ENCODE data around the gene EFCC1.

Gene EFCC1

GRCh38 chr3:129001101-129001805, at the start of gene EFCC1:
Gene EFCC1, plus strand, starts transcription at chr3:129001304. Its CDS starts 325 bp downstream, at chr3:129001629.
- no peak for DNase-seq (ENCODE audit: low read depth in 3 of 3)

DNA sequence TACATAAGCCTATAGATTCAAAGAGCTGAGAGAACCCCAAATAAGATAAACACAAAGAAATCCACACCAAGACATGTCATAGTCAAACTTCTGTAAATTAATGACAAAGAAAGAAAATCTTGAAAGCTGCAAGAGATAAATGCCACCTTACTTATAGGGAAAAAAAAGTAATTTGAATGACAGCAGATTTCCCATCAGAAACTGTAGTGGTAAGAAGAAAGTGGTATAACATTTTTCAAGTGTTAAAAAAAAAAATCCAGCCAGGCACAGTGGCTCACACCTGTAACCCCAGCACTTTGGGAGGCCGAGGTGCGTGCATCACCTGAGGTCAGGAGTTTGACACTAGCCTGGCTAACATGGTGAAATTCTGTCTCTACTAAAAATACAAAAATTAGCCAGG, 44.7 kb upstream of the EFCC1 start:
- DNase-seq (ENCODE audit: low read depth in 3 of 3): no peak

DNA sequence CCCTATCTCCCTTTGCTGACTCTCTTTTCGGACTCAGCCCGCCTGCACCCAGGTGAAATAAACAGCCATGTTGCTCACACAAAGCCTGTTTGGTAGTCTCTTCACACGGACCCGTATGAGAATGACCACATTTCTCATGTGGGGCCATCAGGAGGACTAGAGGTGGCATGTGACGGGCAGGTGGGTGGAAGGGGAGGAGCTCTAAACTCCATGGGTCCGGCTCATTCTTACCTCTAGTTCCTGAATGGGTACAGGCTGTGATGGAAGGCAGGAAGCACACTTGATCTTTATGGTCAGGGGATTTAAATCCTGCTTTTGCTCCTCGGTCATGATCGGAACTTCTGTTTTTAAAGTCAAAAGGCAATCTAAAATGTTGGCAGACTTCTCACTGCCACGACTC, 35.8 kb upstream of the EFCC1 start:
- no peak for DNase-seq (ENCODE audit: low read depth in 3 of 3)

DNA sequence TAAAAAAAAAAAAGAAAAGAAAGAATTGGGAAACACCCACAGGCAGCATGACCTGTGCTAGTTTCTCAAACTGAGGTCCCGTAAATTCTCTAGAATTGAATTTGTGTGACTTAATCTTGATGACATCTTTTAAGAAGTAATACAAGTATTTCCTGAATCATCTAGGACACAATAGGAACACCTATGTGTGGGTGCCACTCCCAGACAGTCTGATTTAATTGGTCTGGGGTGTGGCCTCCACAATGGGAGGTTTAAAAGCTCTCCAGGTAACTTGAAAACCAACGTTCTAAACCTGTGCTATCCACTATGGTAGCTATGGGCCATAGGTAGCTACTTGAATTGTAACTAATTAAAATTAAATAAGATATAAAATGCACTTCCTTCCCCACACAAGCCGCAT, 35.3 kb upstream of the EFCC1 start:
- DNase-seq (ENCODE audit: low read depth in 3 of 3): no peak

DNA sequence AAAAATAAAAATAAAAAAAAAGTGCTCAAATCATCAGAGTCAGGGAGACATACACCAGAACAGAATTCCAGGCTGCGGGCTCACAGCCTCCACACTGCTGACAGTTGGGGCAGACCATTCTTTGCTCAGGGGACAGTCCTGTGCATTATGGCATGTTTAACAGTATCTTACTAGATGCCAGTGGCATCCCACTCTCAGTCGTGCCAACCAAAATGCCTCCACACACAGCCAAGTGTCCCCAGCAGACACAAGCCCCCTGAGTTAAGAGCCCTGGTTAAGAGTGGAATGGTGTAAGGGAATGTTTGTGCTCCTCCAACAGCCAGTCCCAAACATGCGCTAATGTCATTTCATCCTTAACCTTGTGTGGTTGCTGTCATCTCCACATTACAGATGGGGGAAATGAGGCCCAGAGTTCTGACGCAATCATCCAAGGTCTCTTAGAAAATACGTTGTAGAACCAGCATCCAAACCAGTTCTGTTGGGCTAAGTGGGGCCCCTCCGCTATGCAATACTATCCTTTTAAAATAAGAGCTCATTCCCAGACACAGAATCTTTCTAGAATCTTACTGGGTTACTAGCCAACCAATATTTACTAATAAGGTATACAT, 33.3 kb upstream of the EFCC1 start:
- no peak for DNase-seq (ENCODE audit: low read depth in 3 of 3)

DNA sequence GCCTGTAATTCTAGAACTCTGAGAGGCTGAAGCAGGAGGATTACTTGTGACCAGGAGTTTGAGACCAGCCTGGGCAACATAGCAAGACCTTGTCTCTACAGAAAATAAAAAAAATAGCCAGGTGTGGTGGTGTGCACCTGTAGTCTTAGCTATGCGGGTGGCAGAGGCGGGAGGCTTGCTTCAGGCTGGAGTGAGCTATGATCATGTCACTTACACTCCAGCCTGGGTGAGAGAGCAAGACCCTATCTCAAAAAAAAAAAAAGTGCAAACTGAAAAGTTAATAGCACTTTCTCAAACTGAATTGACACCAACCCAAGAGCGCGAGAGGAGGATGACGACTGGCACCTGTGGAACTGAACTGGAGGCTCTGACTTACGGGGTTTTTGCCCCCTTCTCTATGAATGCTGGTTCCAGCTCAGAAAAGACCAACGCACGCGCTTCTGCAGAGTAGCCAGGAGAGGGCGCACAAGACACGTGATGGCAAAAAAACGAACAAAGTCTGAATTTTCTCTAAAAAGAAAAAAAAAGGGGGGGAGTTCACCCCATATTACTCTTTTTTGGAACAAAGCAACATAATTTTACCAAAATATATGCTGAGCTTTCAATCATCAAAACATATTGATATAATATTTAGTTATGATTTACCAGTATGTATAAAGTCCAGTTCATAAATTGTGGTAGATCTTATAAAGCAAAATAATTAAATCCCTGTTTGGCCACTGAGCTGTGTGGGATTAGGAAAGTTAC, 30.9 kb upstream of the EFCC1 start:
- DNase-seq (ENCODE audit: low read depth in 3 of 3): peak; percentile 36 to 53 (median 46)

GRCh38 chr3:128970740-128971047, 30.4 kb upstream of the EFCC1 start:
- DNase-seq (ENCODE audit: low read depth in 3 of 3): no peak

GRCh38 chr3:128971421-128972100, 29.5 kb upstream of the EFCC1 start:
- no peak for DNase-seq (ENCODE audit: low read depth in 3 of 3)

DNA sequence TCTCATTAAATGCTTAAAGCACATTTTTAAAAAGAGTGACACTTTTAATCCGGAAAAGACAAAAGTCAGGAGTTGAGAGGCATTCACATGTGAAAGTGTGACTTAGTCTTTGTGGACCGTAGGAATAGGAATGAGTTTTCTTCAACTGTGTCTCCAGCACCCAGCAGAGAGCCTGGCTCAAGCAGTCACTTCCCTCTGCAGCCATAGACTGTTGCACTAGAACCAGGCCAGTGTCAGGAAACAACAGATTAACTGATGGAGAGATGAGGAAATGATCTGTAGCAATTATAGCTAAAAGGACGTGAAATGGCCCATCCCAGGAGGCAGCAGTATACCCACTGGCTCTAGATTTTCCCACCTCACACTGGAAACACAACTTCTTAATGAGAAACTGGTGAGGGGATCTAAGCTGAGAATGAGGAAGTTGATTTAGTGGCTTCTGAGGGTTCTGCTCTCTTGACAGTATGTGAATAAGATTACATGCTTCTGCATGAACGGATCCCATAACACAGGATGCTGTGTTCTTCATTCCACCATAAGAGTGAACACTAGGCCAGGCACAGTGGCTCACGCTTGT, 27.0 kb upstream of the EFCC1 start:
- DNase-seq (ENCODE audit: low read depth in 3 of 3): no peak

DNA sequence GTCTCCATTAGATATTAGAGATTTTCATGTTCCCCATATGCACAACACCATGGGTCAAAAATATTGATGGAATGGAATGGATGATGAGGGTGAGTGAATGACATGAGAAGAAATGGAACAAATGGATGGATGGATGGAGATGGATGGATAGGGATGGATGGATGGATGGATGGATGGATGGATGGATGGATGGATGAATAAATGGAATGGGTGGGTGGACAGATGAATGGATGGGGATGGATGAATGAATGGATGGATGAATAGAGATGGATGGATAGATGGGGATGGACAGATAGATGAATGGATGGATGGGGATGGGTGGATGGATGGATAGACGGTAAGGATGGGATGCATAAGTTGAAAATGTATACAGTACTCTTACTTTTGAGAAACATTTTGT, 25.8 kb upstream of the EFCC1 start:
- DNase-seq (ENCODE audit: low read depth in 3 of 3): no peak

DNA sequence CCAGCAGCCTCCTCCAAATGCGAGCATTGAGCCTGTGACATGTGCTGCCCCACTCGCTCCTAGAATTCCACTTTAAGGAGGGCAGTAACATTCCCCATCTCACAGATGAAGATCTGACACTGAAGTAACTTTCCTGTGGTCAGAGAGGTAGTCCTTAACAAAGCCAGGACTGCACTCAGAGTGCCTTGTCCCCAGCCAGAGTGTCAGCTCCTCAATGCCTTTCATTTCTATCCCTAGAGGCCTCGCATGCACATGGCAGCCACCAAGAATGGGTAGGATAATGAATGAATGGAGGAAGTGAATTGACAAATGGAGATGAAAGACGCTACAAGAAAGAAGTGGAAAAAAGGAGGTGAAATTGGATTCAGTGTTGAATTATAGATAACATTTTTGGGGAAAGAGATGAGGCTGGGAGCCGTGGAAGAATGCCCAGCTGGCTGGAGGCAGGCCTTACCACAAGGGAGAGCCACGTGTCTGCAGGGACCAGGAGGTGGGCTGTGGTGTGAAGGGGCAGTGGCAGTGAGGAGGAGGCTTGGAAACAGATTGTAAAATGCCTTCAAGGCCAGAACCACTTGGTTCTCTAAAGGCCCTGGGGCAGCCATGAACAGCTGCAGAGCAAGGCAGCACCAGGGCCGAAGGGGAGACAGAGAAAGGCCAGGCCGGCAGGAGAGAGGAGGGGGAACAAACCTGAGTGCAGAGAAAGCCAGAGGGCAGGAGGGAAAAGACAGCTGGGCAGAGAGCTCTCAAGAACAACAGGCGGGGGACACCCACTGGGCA, 17.6 kb upstream of the EFCC1 start:
- no peak for DNase-seq (ENCODE audit: low read depth in 3 of 3)

GRCh38 chr3:128984596-128984995, 16.5 kb upstream of the EFCC1 start:
- DNase-seq (ENCODE audit: low read depth in 3 of 3): no peak

GRCh38 chr3:128987302-128988100, 13.6 kb upstream of the EFCC1 start:
- no peak for DNase-seq (ENCODE audit: low read depth in 3 of 3)

DNA sequence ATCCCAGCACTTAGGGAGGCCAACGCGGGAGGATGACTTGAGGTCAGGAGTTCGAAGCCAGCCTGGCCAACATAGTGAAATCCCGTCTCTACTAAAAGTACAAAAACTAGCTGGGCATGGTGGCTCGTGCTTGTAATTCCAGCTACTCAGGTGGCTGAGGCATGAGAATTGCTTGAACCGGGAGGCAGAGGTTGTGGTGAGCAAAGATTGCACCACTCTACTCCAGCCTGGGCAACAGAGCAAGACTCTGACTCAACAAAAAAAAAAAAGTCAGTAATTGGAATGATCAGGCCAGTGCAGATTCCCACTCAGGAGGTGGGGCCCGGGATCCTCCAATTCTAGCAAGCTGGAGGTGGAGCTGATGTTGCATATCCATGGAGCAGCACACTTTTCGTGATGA, 12.8 kb upstream of the EFCC1 start:
- DNase-seq (ENCODE audit: low read depth in 3 of 3): no peak

GRCh38 chr3:128991355-128991895, 9.7 kb upstream of the EFCC1 start:
- DNase-seq (ENCODE audit: low read depth in 3 of 3): no peak

DNA sequence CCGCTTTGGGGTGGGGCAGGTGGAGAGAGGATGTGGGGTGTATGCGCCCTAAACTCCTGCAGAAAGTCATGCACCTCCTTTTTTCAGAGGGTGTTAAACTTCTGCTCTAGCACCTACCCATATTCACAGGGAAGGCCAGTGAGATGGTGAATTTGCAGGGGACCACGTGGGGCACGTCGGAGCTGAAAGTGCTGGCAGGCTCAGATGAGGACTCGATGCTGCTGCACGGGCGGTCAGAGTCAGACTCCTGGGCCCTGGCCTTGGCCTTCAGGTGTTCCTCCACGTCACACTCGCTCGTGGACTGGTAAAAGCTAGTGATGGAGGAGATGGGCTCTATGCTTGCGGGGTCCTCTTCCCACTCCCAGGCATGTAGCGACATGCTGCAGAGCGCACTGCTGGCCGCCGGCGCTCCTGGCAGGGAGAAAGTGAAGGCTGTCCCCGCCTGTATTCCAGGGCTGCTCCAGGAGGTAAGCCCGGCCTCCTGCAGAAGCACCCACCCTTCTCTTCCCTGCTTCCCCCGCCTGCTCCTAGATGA, 8.1 kb upstream of the EFCC1 start:
- DNase-seq (ENCODE audit: low read depth in 3 of 3): no peak

DNA sequence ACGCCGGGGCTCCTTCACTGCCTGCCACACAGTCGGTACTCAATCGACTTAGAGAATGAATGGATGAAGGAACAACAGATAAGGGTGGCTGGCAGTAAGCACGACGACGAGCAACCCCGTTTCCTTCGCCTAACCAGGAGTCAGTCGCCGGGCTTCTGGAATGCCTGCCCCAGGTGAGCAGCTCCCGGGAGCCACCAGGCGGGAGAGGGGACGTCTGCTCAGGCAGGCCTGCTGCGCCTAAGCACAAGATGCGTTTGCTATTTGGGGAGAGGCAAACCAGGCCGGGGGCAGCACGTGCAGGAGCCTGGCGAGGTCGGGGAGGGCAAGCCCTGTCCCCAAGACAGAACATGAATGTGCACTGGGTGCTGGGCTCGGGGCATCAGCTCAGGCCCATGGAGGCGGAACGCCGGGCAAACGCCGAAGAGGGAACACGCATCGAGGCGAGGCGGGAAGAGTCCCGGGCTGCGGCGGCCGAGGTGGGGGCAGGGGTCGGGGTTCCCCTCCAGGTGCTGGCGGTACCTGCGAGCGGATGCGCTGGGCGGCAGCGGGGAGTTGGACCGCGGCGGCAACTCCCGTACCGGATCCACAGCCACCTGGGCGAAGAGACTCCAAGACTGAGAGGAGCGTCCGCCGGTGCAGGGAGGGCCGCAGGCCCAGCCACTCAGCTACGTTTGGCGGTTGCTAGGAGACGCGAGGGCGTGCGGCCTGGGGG, 7.5 kb upstream of the EFCC1 start, which contains the start of gene CFAP92:
TSS of gene CFAP92 (minus strand) at position 616 of the 712 bp plus-strand sequence. CDS start 772 bp downstream, outside the sequence.
- DNase-seq (ENCODE audit: low read depth in 3 of 3): peak; percentile 79 to 88 (median 82)

GRCh38 chr3:128994173-128994512, 7.0 kb upstream of the EFCC1 start:
- DNase-seq (ENCODE audit: low read depth in 3 of 3): no peak
